HepG2 (cell line): ENCODE data around the gene ZNF367. TPM values are rescaled to one million over a fixed set of nuclear protein-coding genes. Genes with fewer than 3 reads are reported as not detected.
A peak's percentile ranks its signal among the peaks of the same experiment; 100 is the strongest.

Experiments
- AKAP8 ChIP-seq: sonication (generic); formaldehyde crosslinking; IDR thresholded peaks from 2 replicates; pipeline ENCODE4 v1.5.1; 2020; ENCODE audit warnings: mild to moderate bottlenecking, missing genetic modification reagents
- ATF3 ChIP-seq: sonication (generic); formaldehyde crosslinking; IDR thresholded peaks from 2 replicates; pipeline ENCODE4 v1.4.0; 2020; ENCODE audit warnings: missing genetic modification reagents
- ATF7 ChIP-seq, 2 experiments: fragments of 450-650 bp in 1 of 2; sonication (generic) in 1 of 2; formaldehyde crosslinking in 1 of 2; IDR thresholded peaks; 2 replicates each; pipeline versions ENCODE4 v1.4.0 to v1.6.1; 2016 to 2020; ENCODE audit warnings: antibody characterized with exemption in 1 of 2, mild to moderate bottlenecking in 1 of 2, missing genetic modification reagents in 1 of 2
- CAMTA2 ChIP-seq: sonication (generic); formaldehyde crosslinking; IDR thresholded peaks from 2 replicates; pipeline ENCODE4 v1.4.0; 2020; ENCODE audit warnings: mild to moderate bottlenecking, missing genetic modification reagents, borderline replicate concordance
- CEBPG ChIP-seq: IDR thresholded peaks from 2 replicates; pipeline ENCODE4 v1.6.1; 2016
- CREM ChIP-seq, 2 experiments: sonication (generic) in 1 of 2; formaldehyde crosslinking in 1 of 2; IDR thresholded peaks; 2 replicates each; pipeline versions ENCODE4 v1.4.0 to v1.6.1; 2016 to 2020; ENCODE audit warnings: antibody characterized with exemption in 1 of 2, mild to moderate bottlenecking in 1 of 2, missing genetic modification reagents in 1 of 2
- ELF3 ChIP-seq: IDR thresholded peaks from 2 replicates; pipeline ENCODE4 v1.6.1; 2016; ENCODE audit warnings: missing genetic modification reagents, missing compliant biosample characterization
- FOXA3 ChIP-seq: IDR thresholded peaks from 2 replicates; pipeline ENCODE4 v1.6.1; 2016; ENCODE audit warnings: missing genetic modification reagents, missing compliant biosample characterization
- MED1 ChIP-seq: sonication (generic); formaldehyde crosslinking; IDR thresholded peaks from 2 replicates; pipeline ENCODE4 v1.4.0; 2020; ENCODE audit warnings: missing genetic modification reagents
- NFKB2 ChIP-seq: sonication (generic); formaldehyde crosslinking; IDR thresholded peaks from 2 replicates; pipeline ENCODE4 v1.4.0; 2020; ENCODE audit warnings: missing genetic modification reagents, borderline replicate concordance
- NFYC ChIP-seq: IDR thresholded peaks from 2 replicates; pipeline ENCODE4 v1.6.1; 2016; ENCODE audit warnings: missing genetic modification reagents, missing compliant biosample characterization
- PAWR ChIP-seq: sonication (generic); formaldehyde crosslinking; IDR thresholded peaks from 2 replicates; pipeline ENCODE4 v1.4.0; 2020; ENCODE audit warnings: missing genetic modification reagents, mild to moderate bottlenecking, borderline replicate concordance
- RAD51 ChIP-seq: fragments of 450-650 bp; IDR thresholded peaks from 2 replicates; pipeline ENCODE4 v1.6.1; 2016; ENCODE audit warnings: borderline replicate concordance
- SAP130 ChIP-seq: IDR thresholded peaks from 2 replicates; pipeline ENCODE4 v1.6.1; 2016; ENCODE audit warnings: low read depth
- SOX13 ChIP-seq, 3 experiments: fragments of 450-650 bp in 1 of 3; sonication (generic) in 1 of 3; formaldehyde crosslinking in 1 of 3; IDR thresholded peaks in 2 of 3; conservative IDR thresholded peaks in 1 of 3; 2 replicates each; pipeline versions ENCODE4 v1.5.0 to v1.6.1; 2016 to 2020; ENCODE audit warnings: antibody characterized with exemption in 1 of 3, mild to moderate bottlenecking in 1 of 3, missing compliant biosample characterization in 1 of 3, missing genetic modification reagents in 1 of 3, moderate library complexity in 1 of 3
- ZNF343 ChIP-seq: sonication (generic); formaldehyde crosslinking; IDR thresholded peaks from 2 replicates; pipeline ENCODE4 v1.4.0; 2020; ENCODE audit warnings: mild to moderate bottlenecking, missing genetic modification reagents
- ZNF563 ChIP-seq: sonication (generic); formaldehyde crosslinking; IDR thresholded peaks from 2 replicates; pipeline ENCODE4 v1.8.0; 2022; ENCODE audit warnings: mild to moderate bottlenecking, moderate library complexity, missing genetic modification reagents
- ZNF672 ChIP-seq: sonication (generic); formaldehyde crosslinking; IDR thresholded peaks from 2 replicates; pipeline ENCODE4 v1.8.1; 2022; ENCODE audit warnings: missing genetic modification reagents
- ZNF678 ChIP-seq: sonication (generic); formaldehyde crosslinking; IDR thresholded peaks from 2 replicates; pipeline ENCODE4 v1.4.0; 2020; ENCODE audit warnings: mild to moderate bottlenecking, missing genetic modification reagents
- ZNF781 ChIP-seq: sonication (generic); formaldehyde crosslinking; IDR thresholded peaks from 2 replicates; pipeline ENCODE4 v1.5.1; 2020; ENCODE audit warnings: borderline replicate concordance, mild to moderate bottlenecking, missing genetic modification reagents; ENCODE audit errors: not compliant biosample characterization
- ZNF883 ChIP-seq: sonication (generic); formaldehyde crosslinking; IDR thresholded peaks from 2 replicates; pipeline ENCODE4 v1.5.1; 2020; ENCODE audit warnings: mild to moderate bottlenecking, missing genetic modification reagents; ENCODE audit errors: not compliant biosample characterization
- polyA plus RNA-seq, 8 experiments: library from polyadenylated mRNA; depleted of rRNA in 3 of 8; stranded (reverse) in 7 of 8; unstranded in 1 of 8; fragments of >200 nt; fragmentation: Illumina TruSeq in 4 of 8; extraction: Trizol in 4 of 8; gene quantifications; 2 replicates each; pipeline versions ENCODE4 v1.2.1 to v1.2.3, GENCODE V29; 2011 to 2016; ENCODE audit warnings: low read depth in 4 of 8, missing spikeins in 1 of 8, mixed read lengths in 1 of 8; ENCODE audit not compliant: insufficient read depth in 1 of 8
- total RNA-seq, 5 experiments: library from RNA; depleted of rRNA; stranded (reverse); fragments of >200 nt; fragmentation: Illumina TruSeq; extraction: Trizol; gene quantifications; 2 replicates each; pipeline ENCODE4 v1.2.3, GENCODE V29; 2016; ENCODE audit warnings: low read depth in 1 of 5
- TF ChIP-seq, protein P1 (sequence below): sonication (generic); formaldehyde crosslinking; IDR thresholded peaks from 2 replicates; pipeline ENCODE4 v1.4.0; 2020; ENCODE audit warnings: mild to moderate bottlenecking, missing genetic modification reagents
- TF ChIP-seq, protein P2 (sequence below): sonication (generic); formaldehyde crosslinking; IDR thresholded peaks from 2 replicates; pipeline ENCODE4 v1.4.0; 2020; ENCODE audit warnings: missing genetic modification reagents, borderline replicate concordance

Gene ZNF367
- total and polyA plus RNA-seq, 2 of the 13 experiments (the other 11 are each of a cell fraction or from before 2014, with no cell fraction given) = 2.9 to 7.7 TPM

- TF ChIP-seq, protein P1, sequence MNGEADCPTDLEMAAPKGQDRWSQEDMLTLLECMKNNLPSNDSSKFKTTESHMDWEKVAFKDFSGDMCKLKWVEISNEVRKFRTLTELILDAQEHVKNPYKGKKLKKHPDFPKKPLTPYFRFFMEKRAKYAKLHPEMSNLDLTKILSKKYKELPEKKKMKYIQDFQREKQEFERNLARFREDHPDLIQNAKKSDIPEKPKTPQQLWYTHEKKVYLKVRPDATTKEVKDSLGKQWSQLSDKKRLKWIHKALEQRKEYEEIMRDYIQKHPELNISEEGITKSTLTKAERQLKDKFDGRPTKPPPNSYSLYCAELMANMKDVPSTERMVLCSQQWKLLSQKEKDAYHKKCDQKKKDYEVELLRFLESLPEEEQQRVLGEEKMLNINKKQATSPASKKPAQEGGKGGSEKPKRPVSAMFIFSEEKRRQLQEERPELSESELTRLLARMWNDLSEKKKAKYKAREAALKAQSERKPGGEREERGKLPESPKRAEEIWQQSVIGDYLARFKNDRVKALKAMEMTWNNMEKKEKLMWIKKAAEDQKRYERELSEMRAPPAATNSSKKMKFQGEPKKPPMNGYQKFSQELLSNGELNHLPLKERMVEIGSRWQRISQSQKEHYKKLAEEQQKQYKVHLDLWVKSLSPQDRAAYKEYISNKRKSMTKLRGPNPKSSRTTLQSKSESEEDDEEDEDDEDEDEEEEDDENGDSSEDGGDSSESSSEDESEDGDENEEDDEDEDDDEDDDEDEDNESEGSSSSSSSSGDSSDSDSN (CRISPR knock-in tag) = peak; percentile 64
- TF ChIP-seq ZNF678 = 0 out of 2 replicates have a peak, but pooled peaks have one; percentile 37
- TF ChIP-seq ZNF343 (CRISPR knock-in tag) = peak; percentile 86; the same call in 1 of the 2 replicates
- peak; percentile 86 for TF ChIP-seq ZNF781
- peak; percentile 98 for TF ChIP-seq MED1 (CRISPR knock-in tag)
- peak; percentile 57 for TF ChIP-seq ZNF883 (CRISPR knock-in tag)
- peak; percentile 62 for TF ChIP-seq CREM (IDR thresholded peaks at IDR 0.05)
- TF ChIP-seq CREM (CRISPR knock-in tag; IDR thresholded peaks at IDR 0.05) = no peak
- peak; percentile 76; the same call in 1 of the 2 replicates for TF ChIP-seq ELF3 (CRISPR knock-in tag)
- TF ChIP-seq ZNF672 = peak; percentile 64; the same call in 1 of the 2 replicates
- TF ChIP-seq NFYC = no peak
- TF ChIP-seq PAWR (CRISPR knock-in tag) = 0 out of 2 replicates have a peak, but pooled peaks have one; percentile 50
- peak; percentile 92; the same call in 1 of the 2 replicates for TF ChIP-seq NFKB2 (CRISPR knock-in tag)
- TF ChIP-seq CAMTA2 (CRISPR knock-in tag) = 0 out of 2 replicates have a peak, but pooled peaks have one; percentile 31
- TF ChIP-seq AKAP8 (CRISPR knock-in tag) = 0 out of 2 replicates have a peak, but pooled peaks have one; percentile 43
- no peak for TF ChIP-seq RAD51
- TF ChIP-seq CEBPG (CRISPR knock-in tag) = peak; percentile 71
- peak; percentile 57 for TF ChIP-seq FOXA3 (CRISPR knock-in tag)
- 0 out of 2 replicates have a peak, but pooled peaks have one; percentile 11 for TF ChIP-seq ATF3 (CRISPR knock-in tag)
- TF ChIP-seq ZNF563 (CRISPR knock-in tag) = peak; percentile 92; the same call in 1 of the 2 replicates
- no peak for TF ChIP-seq ATF7 (IDR thresholded peaks at IDR 0.05)
- TF ChIP-seq ATF7 (CRISPR knock-in tag; IDR thresholded peaks at IDR 0.05) = peak; percentile 79; the same call in 1 of the 2 replicates
- TF ChIP-seq SAP130 (CRISPR knock-in tag) = peak; percentile 95
- TF ChIP-seq SOX13 (IDR thresholded peaks at IDR 0.05) = peak; percentile 28; the same call in 1 of the 2 replicates
- peak in 1 of 2 experiments; percentile 58; a peak in 2 of 4 replicates for TF ChIP-seq SOX13 (CRISPR knock-in tag; conservative IDR thresholded peaks at IDR 0.05 in 1 of 2, IDR thresholded peaks at IDR 0.05 in 1 of 2)
- TF ChIP-seq, protein P2, sequence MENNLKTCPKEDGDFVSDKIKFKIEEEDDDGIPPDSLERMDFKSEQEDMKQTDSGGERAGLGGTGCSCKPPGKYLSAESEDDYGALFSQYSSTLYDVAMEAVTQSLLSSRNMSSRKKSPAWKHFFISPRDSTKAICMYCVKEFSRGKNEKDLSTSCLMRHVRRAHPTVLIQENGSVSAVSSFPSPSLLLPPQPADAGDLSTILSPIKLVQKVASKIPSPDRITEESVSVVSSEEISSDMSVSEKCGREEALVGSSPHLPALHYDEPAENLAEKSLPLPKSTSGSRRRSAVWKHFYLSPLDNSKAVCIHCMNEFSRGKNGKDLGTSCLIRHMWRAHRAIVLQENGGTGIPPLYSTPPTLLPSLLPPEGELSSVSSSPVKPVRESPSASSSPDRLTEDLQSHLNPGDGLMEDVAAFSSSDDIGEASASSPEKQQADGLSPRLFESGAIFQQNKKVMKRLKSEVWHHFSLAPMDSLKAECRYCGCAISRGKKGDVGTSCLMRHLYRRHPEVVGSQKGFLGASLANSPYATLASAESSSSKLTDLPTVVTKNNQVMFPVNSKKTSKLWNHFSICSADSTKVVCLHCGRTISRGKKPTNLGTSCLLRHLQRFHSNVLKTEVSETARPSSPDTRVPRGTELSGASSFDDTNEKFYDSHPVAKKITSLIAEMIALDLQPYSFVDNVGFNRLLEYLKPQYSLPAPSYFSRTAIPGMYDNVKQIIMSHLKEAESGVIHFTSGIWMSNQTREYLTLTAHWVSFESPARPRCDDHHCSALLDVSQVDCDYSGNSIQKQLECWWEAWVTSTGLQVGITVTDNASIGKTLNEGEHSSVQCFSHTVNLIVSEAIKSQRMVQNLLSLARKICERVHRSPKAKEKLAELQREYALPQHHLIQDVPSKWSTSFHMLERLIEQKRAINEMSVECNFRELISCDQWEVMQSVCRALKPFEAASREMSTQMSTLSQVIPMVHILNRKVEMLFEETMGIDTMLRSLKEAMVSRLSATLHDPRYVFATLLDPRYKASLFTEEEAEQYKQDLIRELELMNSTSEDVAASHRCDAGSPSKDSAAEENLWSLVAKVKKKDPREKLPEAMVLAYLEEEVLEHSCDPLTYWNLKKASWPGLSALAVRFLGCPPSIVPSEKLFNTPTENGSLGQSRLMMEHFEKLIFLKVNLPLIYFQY (CRISPR knock-in tag) = peak; percentile 62; the same call in 1 of the 2 replicates
Observed at GRCh38 chr9:96436456-96437126, 18.4 kb upstream of the ZNF367 start (continued).
